ENCODE measurements around the gene SNRNP40.

DNA sequence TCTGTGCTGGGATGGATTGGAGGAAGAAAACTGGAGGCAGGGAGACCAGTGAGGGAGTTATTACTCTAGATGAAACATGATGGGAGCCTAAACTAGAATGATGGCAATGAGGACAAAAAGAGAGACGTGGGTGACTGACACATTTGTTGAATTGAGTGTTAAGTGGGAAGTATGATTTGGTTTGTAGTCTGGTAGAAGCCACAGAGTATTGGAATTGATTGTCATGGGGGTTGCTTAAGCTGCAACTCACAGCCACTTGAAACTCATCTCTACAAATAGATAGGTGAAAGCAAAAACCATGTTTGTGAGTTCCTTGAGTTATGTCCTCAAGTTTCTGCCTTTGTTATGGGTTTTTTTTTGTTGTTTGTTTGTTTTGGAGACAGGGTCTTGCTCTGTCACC, 47.9 kb upstream of the SNRNP40 start:
- TF ChIP-seq POLR2AphosphoS5 (IDR thresholded peaks at IDR 0.05; ENCODE audit: low read depth, low read length) (no peak), POLR2A (IDR thresholded peaks at IDR 0.05; ENCODE audit: low read depth, low read length) (no peak)

Measured in GM12892 (cell line).